Ishikawa (cell line): ENCODE results near the gene KRTAP10-5.

Source experiments
- MAX ChIP-seq: IDR thresholded peaks from 2 replicates; pipeline ENCODE4 v1.6.1; 2012
- NFIC ChIP-seq: IDR thresholded peaks from 2 replicates; pipeline ENCODE4 v1.6.1; 2012
- TEAD4 ChIP-seq: IDR thresholded peaks from 2 replicates; pipeline ENCODE4 v1.6.1; 2012

- TF ChIP-seq MAX (no peak), NFIC (no peak), TEAD4 (no peak)
Observed at GRCh38 chr21:44564099-44564498, 16.3 kb downstream of the KRTAP10-5 start.
